GM06990 (cell line): Measurements from ENCODE around the gene GH1.
"Not testable (repeated sequence)": the region's sequence is repeated elsewhere in the genome, so short reads cannot be mapped to it uniquely, and the experiment has no call there.

Source experiments
- DNase-seq: peaks from one replicate; pipeline ENCODE4 v3.0.0-alpha.2; 2011; ENCODE audit not compliant: insufficient read length; ENCODE audit errors: extremely low read depth
- H3K27me3 ChIP-seq: replicated peaks from 2 replicates; pipeline ENCODE4 v1.6.0; 2011; ENCODE audit warnings: low read length; ENCODE audit not compliant: control insufficient read depth, insufficient read depth
- H3K36me3 ChIP-seq: 2 replicates; pipeline ENCODE4 v1.5.1; 2011; ENCODE audit warnings: low read length; ENCODE audit not compliant: control insufficient read depth, insufficient read depth
- H3K4me3 ChIP-seq: replicated peaks from 2 replicates; pipeline ENCODE4 v1.5.1; 2011; ENCODE audit warnings: low read depth, mild to moderate bottlenecking, control low read depth, low read length
- CTCF ChIP-seq: IDR thresholded peaks from 2 replicates; pipeline ENCODE4 v1.5.1; 2011; ENCODE audit warnings: low read length, control low read depth, mild to moderate bottlenecking, inconsistent platforms; ENCODE audit not compliant: insufficient read depth, poor library complexity, severe bottlenecking

Gene GH1

GRCh38 chr17:63918789-63919305 lies at the start of gene GH1:
Gene GH1, minus strand, starts transcription at chr17:63918839. Its CDS starts 63 bp downstream, at chr17:63918776.
- not testable (repeated sequence) for H3K4me3 ChIP-seq, DNase-seq, H3K27me3 ChIP-seq, H3K36me3 ChIP-seq

GRCh38 chr17:63967953-63968352 lies 49.3 kb upstream of the GH1 start:
- DNase-seq: no peak
- no peaks in the 10 kb centered on the region for H3K36me3 ChIP-seq
- H3K4me3 ChIP-seq: no peak overlapping the region
- H3K27me3 ChIP-seq: no peaks in the 10 kb centered on the region
- no peak for TF ChIP-seq CTCF

- no peak for DNase-seq
- H3K27me3 ChIP-seq: no peaks in the 10 kb centered on the region
- TF ChIP-seq CTCF: no peak
- H3K4me3 ChIP-seq: no peak overlapping the region
- H3K36me3 ChIP-seq: no peaks in the 10 kb centered on the region
Observed at GRCh38 chr17:63966646-63967264, 48.1 kb upstream of the GH1 start.

- no peak for TF ChIP-seq CTCF
- no peaks in the 10 kb centered on the region for H3K27me3 ChIP-seq
- no peaks in the 10 kb centered on the region for H3K36me3 ChIP-seq
- no peak for DNase-seq
- no peak overlapping the region for H3K4me3 ChIP-seq
Observed at GRCh38 chr17:63963123-63963522, 44.5 kb upstream of the GH1 start.

GRCh38 chr17:63962298-63962744 lies 43.7 kb upstream of the GH1 start:
- no peak overlapping the region for H3K4me3 ChIP-seq
- no peaks in the 10 kb centered on the region for H3K27me3 ChIP-seq
- no peak for DNase-seq
- no peaks in the 10 kb centered on the region for H3K36me3 ChIP-seq
- TF ChIP-seq CTCF: no peak

GRCh38 chr17:63961355-63962212 lies 42.9 kb upstream of the GH1 start:
- Histone ChIP-seq H3K4me3 (no peak overlapping the region), H3K27me3 (no peaks in the 10 kb centered on the region), H3K36me3 (no peaks in the 10 kb centered on the region)
- no peak for TF ChIP-seq CTCF
- peak; percentile 79 for DNase-seq
